H9 (cell line): ENCODE measurements around the gene PUS10. TPM values are rescaled to one million over a fixed set of nuclear protein-coding genes. Genes with fewer than 3 reads are reported as not detected.

Experiments used
- DNase-seq: peaks from one replicate; pipeline ENCODE4 v3.0.0-alpha.2; 2017
- H2AFZ ChIP-seq: one replicate; pipeline ENCODE4 v1.6.1; 2013; ENCODE audit warnings: mild to moderate bottlenecking, low read length, control low read depth, moderate library complexity
- H2AK5ac ChIP-seq: 2 replicates; pipeline ENCODE4 v1.6.1; 2013; ENCODE audit warnings: low read length, control low read depth, mixed read lengths; ENCODE audit not compliant: insufficient read length
- H2BK120ac ChIP-seq: one replicate; pipeline ENCODE4 v1.6.1; 2013; ENCODE audit warnings: low read depth, mild to moderate bottlenecking, low read length, control low read depth, inconsistent platforms; ENCODE audit not compliant: poor library complexity, severe bottlenecking
- H2BK12ac ChIP-seq: 2 replicates; pipeline ENCODE4 v1.6.1; 2013; ENCODE audit warnings: low read length, control low read depth, mixed read lengths, low read depth; ENCODE audit not compliant: insufficient read length
- H2BK15ac ChIP-seq: 2 replicates; pipeline ENCODE4 v1.6.1; 2013; ENCODE audit warnings: low read depth, low read length, control low read depth
- H2BK20ac ChIP-seq: one replicate; pipeline ENCODE4 v1.6.1; 2013; ENCODE audit warnings: low read depth, mild to moderate bottlenecking, low read length, control low read depth, inconsistent platforms; ENCODE audit not compliant: poor library complexity, severe bottlenecking
- H2BK5ac ChIP-seq: 2 replicates; pipeline ENCODE4 v1.6.1; 2013; ENCODE audit warnings: low read length, control low read depth, mixed read lengths; ENCODE audit not compliant: insufficient read length
- H3K14ac ChIP-seq: 2 replicates; pipeline ENCODE4 v1.6.1; 2013; ENCODE audit warnings: low read length, control low read depth; ENCODE audit not compliant: insufficient read depth
- H3K18ac ChIP-seq: 2 replicates; pipeline ENCODE4 v1.6.1; 2013; ENCODE audit warnings: low read depth, mild to moderate bottlenecking, mixed read lengths, low read length, control low read depth; ENCODE audit not compliant: insufficient read length
- H3K23ac ChIP-seq: 2 replicates; pipeline ENCODE4 v1.6.1; 2013; ENCODE audit warnings: low read length, control low read depth, mixed read lengths, low read depth; ENCODE audit not compliant: insufficient read length
- H3K23me2 ChIP-seq: 2 replicates; pipeline ENCODE4 v1.6.1; 2013; ENCODE audit warnings: low read depth, mild to moderate bottlenecking, mixed read lengths, low read length, control low read depth; ENCODE audit not compliant: insufficient read length, poor library complexity, severe bottlenecking
- H3K27ac ChIP-seq: 2 replicates; pipeline ENCODE4 v1.5.1; 2013; ENCODE audit warnings: low read length, control low read depth, mixed read lengths, low read depth; ENCODE audit not compliant: insufficient read length
- H3K27me3 ChIP-seq: 2 replicates; pipeline ENCODE4 v1.6.1; 2013; ENCODE audit warnings: low read length, control low read depth, inconsistent platforms; ENCODE audit not compliant: insufficient read depth
- H3K4ac ChIP-seq: 2 replicates; pipeline ENCODE4 v1.6.1; 2013; ENCODE audit warnings: low read depth, mild to moderate bottlenecking, control low read depth, inconsistent platforms, low read length, moderate library complexity
- H3K4me1 ChIP-seq: 2 replicates; pipeline ENCODE4 v1.6.1; 2013; ENCODE audit warnings: low read length, control low read depth, inconsistent platforms; ENCODE audit not compliant: insufficient read depth
- H3K4me2 ChIP-seq: 2 replicates; pipeline ENCODE4 v1.6.1; 2013; ENCODE audit warnings: low read length, control low read depth, mixed read lengths; ENCODE audit not compliant: insufficient read length, insufficient read depth
- H3K56ac ChIP-seq: 2 replicates; pipeline ENCODE4 v1.6.1; 2013; ENCODE audit warnings: low read depth, mild to moderate bottlenecking, mixed read lengths, low read length, control low read depth; ENCODE audit not compliant: insufficient read length
- H3K79me1 ChIP-seq: 2 replicates; pipeline ENCODE4 v1.6.1; 2013; ENCODE audit warnings: low read depth, mild to moderate bottlenecking, moderate library complexity, low read length, control low read depth, inconsistent platforms; ENCODE audit not compliant: insufficient read depth, poor library complexity, severe bottlenecking
- H3K79me2 ChIP-seq: 2 replicates; pipeline ENCODE4 v1.6.1; 2013; ENCODE audit warnings: low read length, control low read depth, inconsistent platforms; ENCODE audit not compliant: insufficient read depth
- H3K9ac ChIP-seq: 2 replicates; pipeline ENCODE4 v1.6.1; 2013; ENCODE audit warnings: low read length, control low read depth, mixed read lengths; ENCODE audit not compliant: insufficient read length; ENCODE audit errors: extremely low read depth
- H3K9me3 ChIP-seq: one replicate; pipeline ENCODE4 v1.6.1; 2013; ENCODE audit warnings: low read depth, low read length, inconsistent platforms; ENCODE audit not compliant: control insufficient read depth
- H3T11ph ChIP-seq: one replicate; pipeline ENCODE4 v1.6.1; 2013; ENCODE audit warnings: mild to moderate bottlenecking, low read length, control low read depth, inconsistent platforms
- H4K20me1 ChIP-seq: one replicate; pipeline ENCODE4 v1.6.1; 2013; ENCODE audit not compliant: control insufficient read depth, insufficient read length, insufficient read depth
- H4K5ac ChIP-seq: 2 replicates; pipeline ENCODE4 v1.6.1; 2013; ENCODE audit warnings: low read depth, mild to moderate bottlenecking, mixed read lengths, low read length, control low read depth; ENCODE audit not compliant: insufficient read length
- H4K8ac ChIP-seq: replicated peaks from 2 replicates; pipeline ENCODE4 v1.6.1; 2013; ENCODE audit warnings: low read length, control low read depth, mixed read lengths, low read depth; ENCODE audit not compliant: insufficient read length
- H4K91ac ChIP-seq: 2 replicates; pipeline ENCODE4 v1.6.1; 2013; ENCODE audit warnings: low read depth, mild to moderate bottlenecking, moderate library complexity, mixed read lengths, low read length, control low read depth; ENCODE audit not compliant: insufficient read length
- H3K27ac Mint-ChIP-seq, 3 experiments: 2 replicates in 2 of 3; 3 replicates in 1 of 3; pipeline ENCODE4 v1.8.0; 2020 to 2021; ENCODE audit warnings: mixed read lengths in 3 of 3, mild to moderate bottlenecking in 1 of 3, moderate library complexity in 1 of 3
- H3K27me3 Mint-ChIP-seq: 2 replicates; pipeline ENCODE4 v1.8.0; 2021; ENCODE audit warnings: low read depth, mild to moderate bottlenecking, moderate library complexity, mixed read lengths
- H3K36me3 Mint-ChIP-seq, 3 experiments: 2 replicates in 2 of 3; 3 replicates in 1 of 3; pipeline ENCODE4 v1.8.0; 2020 to 2021; ENCODE audit warnings: low read depth in 3 of 3, mixed read lengths in 3 of 3; ENCODE audit not compliant: insufficient read depth in 1 of 3
- H3K4me1 Mint-ChIP-seq, 2 experiments: 2 replicates each; pipeline ENCODE4 v1.8.0; 2020; ENCODE audit warnings: mixed read lengths in 2 of 2
- H3K4me3 Mint-ChIP-seq, 2 experiments: 2 replicates in 1 of 2; 3 replicates in 1 of 2; pipeline ENCODE4 v1.8.0; 2020 to 2021; ENCODE audit warnings: mild to moderate bottlenecking in 2 of 2, mixed read lengths in 2 of 2, moderate library complexity in 1 of 2
- H3K9me3 Mint-ChIP-seq, 2 experiments: 2 replicates in 1 of 2; 3 replicates in 1 of 2; pipeline ENCODE4 v1.8.0; 2020; ENCODE audit warnings: mild to moderate bottlenecking in 2 of 2, mixed read lengths in 2 of 2, moderate library complexity in 1 of 2
- CTCF ChIP-seq: fragments of 200-600 bp; sonication (generic); conservative IDR thresholded peaks from 3 replicates; pipeline ENCODE4 v1.8.0; 2021; ENCODE audit warnings: antibody characterized with exemption, mild to moderate bottlenecking
- WGBS: extraction: QIAGEN DNeasy Blood & Tissue Kit; methylation state at CpG from one replicate; pipeline ENCODE4 v1.1.7; 2013; ENCODE audit warnings: missing lambda C conversion rate, low lambda C conversion rate, mixed read lengths; ENCODE audit not compliant: insufficient read length; ENCODE audit errors: extremely low coverage; 5-methylcytosine and 5-hydroxymethylcytosine counted together
- total RNA-seq: library from RNA; stranded (reverse); gene quantifications from 2 replicates; pipeline ENCODE4 v1.2.1, GENCODE V29; 2021

The PUS10 gene
- total RNA-seq, 1 experiment from 2014 or later = 2.3 TPM

GRCh38 chr2:60957643-60958042 is 60.4 kb downstream of the PUS10 start:
- no peak overlapping the region for H4K91ac ChIP-seq
- no peak overlapping the region for H3K4ac ChIP-seq
- H3K4me1 ChIP-seq = no peaks in the 10 kb centered on the region
- no peak overlapping the region for H4K8ac ChIP-seq
- no peak overlapping the region for H2BK20ac ChIP-seq
- no peak overlapping the region for H2AK5ac ChIP-seq
- no peaks in the 10 kb centered on the region for H4K20me1 ChIP-seq
- H2AFZ ChIP-seq = no peak overlapping the region
- Mint-ChIP-seq H3K9me3 (no peaks in the 10 kb centered on the region), H3K36me3 (no peaks in the 10 kb centered on the region; a peak in 1 of 7 replicates), H3K27ac (no peak overlapping the region), H3K4me3 (no peak overlapping the region), H3K4me1 (no peaks in the 10 kb centered on the region), H3K27me3 (no peaks in the 10 kb centered on the region)
- H3K9me3 ChIP-seq = no peaks in the 10 kb centered on the region
- no peak overlapping the region for H3K4me2 ChIP-seq
- no peak overlapping the region for H2BK5ac ChIP-seq
- H3K14ac ChIP-seq = no peak overlapping the region; the same call in 1 of the 2 replicates
- no peak overlapping the region for H3K18ac ChIP-seq
- H2BK12ac ChIP-seq = no peak overlapping the region
- no peaks in the 10 kb centered on the region for H3K79me2 ChIP-seq
- no peak overlapping the region for H3K9ac ChIP-seq
- H3K27ac ChIP-seq = no peak overlapping the region
- no CpG with 5 or more reads among the region's 5 CpGs for WGBS
- H3K79me1 ChIP-seq = no peaks in the 10 kb centered on the region
- H3K23ac ChIP-seq = no peak overlapping the region
- DNase-seq = no peak
- no peak overlapping the region for H2BK120ac ChIP-seq
- H3K27me3 ChIP-seq = no peaks in the 10 kb centered on the region
- H3T11ph ChIP-seq = no peak overlapping the region
- no peak overlapping the region for H3K56ac ChIP-seq
- H4K5ac ChIP-seq = no peak overlapping the region
- TF ChIP-seq CTCF = no peak
- H2BK15ac ChIP-seq = no peak overlapping the region
- H3K23me2 ChIP-seq = no peaks in the 10 kb centered on the region
